Trophoblast cell (in vitro differentiated cells and primary cell): Measurements from ENCODE around the gene COQ5.

Source experiments
- DNase-seq, 2 donors: peaks; one replicate each; pipeline ENCODE4 v3.0.0-alpha.2; 2016
- H2AFZ ChIP-seq: 2 replicates; pipeline ENCODE4 v1.6.1; 2013; ENCODE audit warnings: low read length, moderate library complexity, mild to moderate bottlenecking; ENCODE audit not compliant: insufficient read depth, poor library complexity
- H2AK5ac ChIP-seq: 2 replicates; pipeline ENCODE4 v1.6.1; 2013; ENCODE audit warnings: mild to moderate bottlenecking, low read length
- H2BK120ac ChIP-seq: 2 replicates; pipeline ENCODE4 v1.6.1; 2013; ENCODE audit warnings: low read length, mild to moderate bottlenecking, moderate library complexity; ENCODE audit not compliant: insufficient read depth, poor library complexity
- H2BK12ac ChIP-seq: 2 replicates; pipeline ENCODE4 v1.6.1; 2013; ENCODE audit warnings: mild to moderate bottlenecking, low read length, moderate library complexity
- H2BK5ac ChIP-seq: 2 replicates; pipeline ENCODE4 v1.6.1; 2013; ENCODE audit warnings: low read length, low read depth, moderate library complexity, mild to moderate bottlenecking; ENCODE audit not compliant: poor library complexity
- H3K14ac ChIP-seq: 2 replicates; pipeline ENCODE4 v1.6.1; 2013; ENCODE audit warnings: mild to moderate bottlenecking, low read length
- H3K18ac ChIP-seq: 2 replicates; pipeline ENCODE4 v1.6.1; 2013; ENCODE audit warnings: mild to moderate bottlenecking, low read length
- H3K23ac ChIP-seq: 2 replicates; pipeline ENCODE4 v1.6.1; 2013; ENCODE audit warnings: low read length
- H3K27ac ChIP-seq: 2 replicates; pipeline ENCODE4 v1.5.1; 2013; ENCODE audit warnings: low read depth, mild to moderate bottlenecking, inconsistent platforms, low read length, moderate library complexity
- H3K27me3 ChIP-seq: 2 replicates; pipeline ENCODE4 v1.6.1; 2013; ENCODE audit warnings: inconsistent platforms, mild to moderate bottlenecking, low read length, moderate library complexity; ENCODE audit not compliant: insufficient read depth
- H3K36me3 ChIP-seq, 2 experiments: 1 replicate in 1 of 2; 2 replicates in 1 of 2; pipeline ENCODE4 v1.6.1; 2013; ENCODE audit warnings: low read length in 2 of 2, mild to moderate bottlenecking in 2 of 2, moderate library complexity in 1 of 2; ENCODE audit not compliant: insufficient read depth in 2 of 2, control insufficient read depth in 1 of 2
- H3K4ac ChIP-seq: 2 replicates; pipeline ENCODE4 v1.6.1; 2013; ENCODE audit warnings: low read depth, mild to moderate bottlenecking, low read length, moderate library complexity
- H3K4me1 ChIP-seq, 2 experiments: 1 replicate in 1 of 2; 2 replicates in 1 of 2; pipeline ENCODE4 v1.6.1; 2013; ENCODE audit warnings: low read length in 2 of 2, mild to moderate bottlenecking in 2 of 2, moderate library complexity in 1 of 2; ENCODE audit not compliant: insufficient read depth in 2 of 2, control insufficient read depth in 1 of 2
- H3K4me2 ChIP-seq: 2 replicates; pipeline ENCODE4 v1.6.1; 2013; ENCODE audit warnings: inconsistent platforms, mild to moderate bottlenecking, low read length, moderate library complexity
- H3K4me3 ChIP-seq: 2 replicates; pipeline ENCODE4 v1.5.1; 2013; ENCODE audit warnings: mild to moderate bottlenecking, low read depth, low read length, inconsistent platforms
- H3K79me1 ChIP-seq: one replicate; pipeline ENCODE4 v1.6.1; 2013; ENCODE audit warnings: low read length
- H3K79me2 ChIP-seq: 2 replicates; pipeline ENCODE4 v1.6.1; 2013; ENCODE audit warnings: low read length, mild to moderate bottlenecking; ENCODE audit not compliant: control insufficient read depth, insufficient read depth, poor library complexity
- H3K9ac ChIP-seq: 2 replicates; pipeline ENCODE4 v1.6.1; 2013; ENCODE audit warnings: mild to moderate bottlenecking, low read length
- H3K9me3 ChIP-seq: 2 replicates; pipeline ENCODE4 v1.6.1; 2013; ENCODE audit warnings: low read depth, mild to moderate bottlenecking, control low read depth, inconsistent platforms, low read length; ENCODE audit not compliant: insufficient read depth
- H4K12ac ChIP-seq: 2 replicates; pipeline ENCODE4 v1.6.1; 2013; ENCODE audit warnings: low read depth, mild to moderate bottlenecking, low read length, moderate library complexity
- H4K8ac ChIP-seq: 2 replicates; pipeline ENCODE4 v1.6.1; 2013; ENCODE audit warnings: low read depth, mild to moderate bottlenecking, low read length, moderate library complexity
- H4K91ac ChIP-seq: one replicate; pipeline ENCODE4 v1.6.1; 2013; ENCODE audit warnings: low read depth, mild to moderate bottlenecking, low read length, moderate library complexity
- WGBS: extraction: QIAGEN DNeasy Blood & Tissue Kit; methylation state at CpG from one replicate; pipeline ENCODE4 v1.1.7; 2013; ENCODE audit warnings: missing lambda C conversion rate; ENCODE audit not compliant: insufficient read length, insufficient coverage; ENCODE audit errors: extremely low coverage; 5-methylcytosine and 5-hydroxymethylcytosine counted together

COQ5 gene

DNA sequence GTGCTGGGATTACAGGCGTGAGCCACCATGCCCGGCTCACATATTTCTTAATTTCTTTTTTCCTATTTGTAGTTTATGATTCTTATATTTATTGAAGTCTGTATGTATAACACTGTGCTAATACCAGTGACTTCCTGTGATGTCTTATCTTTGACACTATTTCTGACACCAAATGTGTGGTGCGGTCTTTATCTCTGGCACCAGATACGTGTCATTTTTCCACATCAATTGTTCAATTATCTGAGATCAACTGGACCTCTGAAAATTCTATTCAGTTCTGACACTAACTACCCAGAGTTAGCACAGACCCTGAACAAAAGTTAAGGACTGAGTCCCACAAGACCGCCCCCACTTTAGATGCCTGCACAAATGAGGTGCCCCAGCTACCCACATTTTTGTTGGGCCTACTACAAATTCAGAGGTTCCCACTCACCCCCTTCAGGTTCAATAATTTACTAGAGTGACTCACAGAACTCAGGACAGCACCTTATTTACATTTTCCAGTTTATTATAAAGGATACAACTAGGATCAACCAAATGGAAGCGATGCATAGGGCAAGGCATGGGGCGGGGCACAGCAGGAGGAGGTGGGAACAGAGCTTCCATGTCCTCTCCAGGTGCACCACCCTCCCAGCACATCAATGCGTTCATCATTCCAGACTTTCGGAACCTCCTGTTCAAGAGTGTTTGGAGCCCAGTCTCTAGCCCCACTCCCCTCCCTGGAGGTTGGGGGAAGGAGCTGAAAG, 47.8 kb downstream of the COQ5 start:
- Histone ChIP-seq H4K8ac (no peak overlapping the region), H3K4ac (no peak overlapping the region), H3K14ac (no peak overlapping the region), H3K4me1 (peaks cover 0 to 2% of the 10 kb centered on the region in 2 experiments), H3K27me3 (no peaks in the 10 kb centered on the region), H2AK5ac (no peak overlapping the region), H3K23ac (no peak overlapping the region), H3K79me1 (no peaks in the 10 kb centered on the region), H3K9me3 (no peaks in the 10 kb centered on the region), H3K18ac (no peak overlapping the region), H3K36me3 (no peaks in the 10 kb centered on the region), H4K91ac (no peak overlapping the region), H2BK5ac (no peak overlapping the region), H3K79me2 (no peaks in the 10 kb centered on the region), H3K4me3 (no peak overlapping the region), H3K27ac (no peak overlapping the region), H2BK12ac (no peak overlapping the region), H4K12ac (no peak overlapping the region), H3K4me2 (no peak overlapping the region), H2AFZ (no peak overlapping the region), H2BK120ac (no peak overlapping the region), H3K9ac (no peak overlapping the region)
- no CpG with 5 or more reads among the region's 9 CpGs for WGBS
- DNase-seq = no peak

DNA sequence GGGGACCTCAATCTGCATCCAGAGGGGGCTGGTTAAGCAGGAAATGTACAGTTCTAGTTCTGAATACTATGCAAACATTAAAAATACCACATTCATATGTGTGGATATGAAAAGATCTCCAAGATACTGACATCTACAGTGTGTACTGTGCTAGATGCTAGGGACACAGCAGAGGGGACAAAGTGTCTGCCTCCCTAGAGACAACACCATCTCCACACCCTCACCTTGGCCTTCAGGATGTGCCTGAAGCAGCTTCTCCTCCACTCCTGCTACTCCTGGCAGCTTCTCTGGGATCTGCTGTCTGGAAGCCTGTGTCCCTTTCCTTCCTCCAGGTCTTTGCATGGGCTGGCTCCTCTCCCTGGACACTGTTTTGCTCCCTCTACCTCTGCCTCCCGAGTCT, 48.7 kb downstream of the COQ5 start:
- H2BK120ac ChIP-seq = no peak overlapping the region
- H2AK5ac ChIP-seq = no peak overlapping the region
- H3K18ac ChIP-seq = peak overlapping the region; percentile 5
- no peak overlapping the region for H3K4me3 ChIP-seq
- H2AFZ ChIP-seq = no peak overlapping the region
- no peaks in the 10 kb centered on the region for H3K9me3 ChIP-seq
- no peaks in the 10 kb centered on the region for H3K79me2 ChIP-seq
- H3K14ac ChIP-seq = no peak overlapping the region
- no peak overlapping the region for H4K91ac ChIP-seq
- no peaks in the 10 kb centered on the region for H3K79me1 ChIP-seq
- H3K23ac ChIP-seq = no peak overlapping the region
- no peaks in the 10 kb centered on the region for H3K36me3 ChIP-seq
- H3K4me1 ChIP-seq = peaks cover 0 to 2% of the 10 kb centered on the region in 2 experiments
- DNase-seq = no peak
- WGBS = no CpG with 5 or more reads among the region's 1 CpG
- H3K27ac ChIP-seq = no peak overlapping the region
- no peaks in the 10 kb centered on the region for H3K27me3 ChIP-seq
- H3K9ac ChIP-seq = no peak overlapping the region
- no peak overlapping the region for H2BK12ac ChIP-seq
- no peak overlapping the region for H2BK5ac ChIP-seq
- no peak overlapping the region for H4K12ac ChIP-seq
- no peak overlapping the region for H3K4me2 ChIP-seq
- H4K8ac ChIP-seq = no peak overlapping the region
- no peak overlapping the region for H3K4ac ChIP-seq

DNA sequence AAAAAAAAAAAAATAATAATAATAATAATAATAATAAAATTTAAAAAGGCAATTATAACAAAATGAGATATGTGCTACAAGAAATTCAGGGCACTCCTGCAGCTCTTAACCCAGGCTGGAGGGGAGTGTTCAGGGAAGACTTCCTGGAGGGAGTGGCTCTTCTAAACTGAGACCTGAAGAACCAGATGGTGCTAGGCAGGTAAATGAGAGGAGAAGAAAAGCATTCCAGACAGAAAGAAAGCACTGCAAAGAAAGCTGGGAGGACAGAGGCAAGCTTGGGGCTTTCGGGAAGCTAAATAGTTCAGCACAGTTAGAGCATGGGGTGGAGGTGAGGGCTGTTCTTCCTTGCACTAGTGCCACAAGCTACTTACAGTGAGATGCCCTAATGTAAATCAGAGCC, 49.5 kb downstream of the COQ5 start:
- no peaks in the 10 kb centered on the region for H3K27me3 ChIP-seq
- H3K79me2 ChIP-seq = no peaks in the 10 kb centered on the region
- no peak overlapping the region for H2BK5ac ChIP-seq
- no peak overlapping the region for H4K8ac ChIP-seq
- no peaks in the 10 kb centered on the region for H3K9me3 ChIP-seq
- no peak overlapping the region for H2BK120ac ChIP-seq
- no peak overlapping the region for H3K9ac ChIP-seq
- H4K91ac ChIP-seq = no peak overlapping the region
- H3K23ac ChIP-seq = no peak overlapping the region
- no peak for DNase-seq
- H3K4me2 ChIP-seq = no peak overlapping the region
- H3K79me1 ChIP-seq = no peaks in the 10 kb centered on the region
- no peak overlapping the region for H3K18ac ChIP-seq
- no peak overlapping the region for H2AK5ac ChIP-seq
- no peak overlapping the region for H3K4ac ChIP-seq
- H2BK12ac ChIP-seq = no peak overlapping the region
- no CpG with 5 or more reads among the region's 1 CpG for WGBS
- H3K4me1 ChIP-seq = peaks cover 0 to 6% of the 10 kb centered on the region in 2 experiments
- H3K36me3 ChIP-seq = no peaks in the 10 kb centered on the region
- no peak overlapping the region for H3K27ac ChIP-seq
- no peak overlapping the region for H2AFZ ChIP-seq
- no peak overlapping the region for H4K12ac ChIP-seq
- no peak overlapping the region for H3K14ac ChIP-seq
- no peak overlapping the region for H3K4me3 ChIP-seq

- Histone ChIP-seq H2BK5ac (no peak overlapping the region), H3K79me2 (no peaks in the 10 kb centered on the region), H2BK120ac (no peak overlapping the region), H3K79me1 (no peaks in the 10 kb centered on the region), H3K14ac (no peak overlapping the region), H2AK5ac (no peak overlapping the region), H3K27me3 (no peaks in the 10 kb centered on the region), H4K91ac (no peak overlapping the region), H3K9me3 (no peaks in the 10 kb centered on the region), H3K18ac (no peak overlapping the region), H4K12ac (no peak overlapping the region), H3K23ac (no peak overlapping the region), H3K4ac (no peak overlapping the region), H4K8ac (no peak overlapping the region), H3K36me3 (no peaks in the 10 kb centered on the region), H3K4me1 (peaks cover 6 to 11% of the 10 kb centered on the region in 2 experiments), H3K9ac (no peak overlapping the region), H3K27ac (no peak overlapping the region), H3K4me3 (no peak overlapping the region), H3K4me2 (no peak overlapping the region), H2AFZ (no peak overlapping the region), H2BK12ac (no peak overlapping the region)
- no peak for DNase-seq
- no CpG with 5 or more reads among the region's 1 CpG for WGBS
These were observed 53.3 kb downstream of the COQ5 start for GRCh38 chr12:120475643-120476042.
